Fibroblast of mammary gland (primary cell): ENCODE data around the gene WRAP73.

Experiments used
- DNase-seq: peaks from one replicate; pipeline ENCODE4 v3.0.0-alpha.2; 2010; ENCODE audit warnings: low read depth
- H3K4me3 ChIP-seq: 2 replicates; pipeline ENCODE4 v1.5.1; 2011; ENCODE audit warnings: low read depth, mild to moderate bottlenecking, low read length, moderate library complexity; ENCODE audit not compliant: control insufficient read depth
- TF ChIP-seq, protein P1 (sequence below): conservative IDR thresholded peaks from 2 replicates; pipeline ENCODE4 v1.5.1; 2011; ENCODE audit warnings: low read depth, low read length, inconsistent platforms; ENCODE audit not compliant: control insufficient read depth, insufficient read depth

Gene WRAP73

GRCh38 chr1:3594706-3595377 is 55.1 kb downstream of the WRAP73 start:
- H3K4me3 ChIP-seq = no peak overlapping the region
- TF ChIP-seq, protein P1, sequence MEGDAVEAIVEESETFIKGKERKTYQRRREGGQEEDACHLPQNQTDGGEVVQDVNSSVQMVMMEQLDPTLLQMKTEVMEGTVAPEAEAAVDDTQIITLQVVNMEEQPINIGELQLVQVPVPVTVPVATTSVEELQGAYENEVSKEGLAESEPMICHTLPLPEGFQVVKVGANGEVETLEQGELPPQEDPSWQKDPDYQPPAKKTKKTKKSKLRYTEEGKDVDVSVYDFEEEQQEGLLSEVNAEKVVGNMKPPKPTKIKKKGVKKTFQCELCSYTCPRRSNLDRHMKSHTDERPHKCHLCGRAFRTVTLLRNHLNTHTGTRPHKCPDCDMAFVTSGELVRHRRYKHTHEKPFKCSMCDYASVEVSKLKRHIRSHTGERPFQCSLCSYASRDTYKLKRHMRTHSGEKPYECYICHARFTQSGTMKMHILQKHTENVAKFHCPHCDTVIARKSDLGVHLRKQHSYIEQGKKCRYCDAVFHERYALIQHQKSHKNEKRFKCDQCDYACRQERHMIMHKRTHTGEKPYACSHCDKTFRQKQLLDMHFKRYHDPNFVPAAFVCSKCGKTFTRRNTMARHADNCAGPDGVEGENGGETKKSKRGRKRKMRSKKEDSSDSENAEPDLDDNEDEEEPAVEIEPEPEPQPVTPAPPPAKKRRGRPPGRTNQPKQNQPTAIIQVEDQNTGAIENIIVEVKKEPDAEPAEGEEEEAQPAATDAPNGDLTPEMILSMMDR = no peak
- no peak for DNase-seq

- H3K4me3 ChIP-seq = no peak overlapping the region
- TF ChIP-seq, protein P1 = no peak
- DNase-seq = no peak
Observed at GRCh38 chr1:3593745-3594144, 56.2 kb downstream of the WRAP73 start.

- TF ChIP-seq, protein P1 = no peak
- DNase-seq = no peak
- no peak overlapping the region for H3K4me3 ChIP-seq
Observed at GRCh38 chr1:3593334-3593733, 56.6 kb downstream of the WRAP73 start.

GRCh38 chr1:3590951-3591865 is 58.7 kb downstream of the WRAP73 start:
- no peak for DNase-seq
- TF ChIP-seq, protein P1 = no peak

DNA sequence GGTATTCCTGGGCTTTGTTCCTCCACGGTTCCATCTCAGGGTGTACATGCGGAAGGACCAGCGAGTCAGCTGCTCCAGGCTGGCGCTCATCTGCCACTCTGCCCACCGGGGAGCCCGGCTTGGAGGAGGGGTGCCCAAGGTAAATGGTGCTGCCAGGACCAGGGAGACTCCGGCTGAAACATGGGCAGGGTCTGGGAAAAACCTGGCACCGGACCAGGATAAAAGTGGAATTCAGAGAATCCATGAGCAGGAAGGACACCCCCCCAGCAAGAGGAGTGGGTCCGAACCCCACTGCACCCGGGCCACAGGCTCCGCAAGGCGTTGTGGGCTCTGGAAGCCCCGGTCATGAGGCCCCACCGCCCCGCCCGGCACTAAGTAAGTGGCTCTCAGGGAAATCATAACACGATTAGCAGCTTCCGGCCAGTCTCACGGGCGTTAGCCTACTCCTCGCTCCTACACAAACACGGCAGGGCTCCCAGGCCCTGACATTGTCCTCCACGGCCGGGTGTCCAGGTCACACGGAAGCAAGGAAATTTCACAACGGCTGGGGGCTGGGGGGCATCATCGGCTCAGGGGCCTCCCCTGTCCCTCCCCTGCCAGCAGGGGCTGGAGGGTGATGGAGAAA is 59.7 kb downstream of the WRAP73 start:
- TF ChIP-seq, protein P1 = no peak
- DNase-seq = no peak
- H3K4me3 ChIP-seq = no peak overlapping the region

More at GRCh38 chr1:3590951-3591865, 58.7 kb downstream of the WRAP73 start:
- no peak overlapping the region for H3K4me3 ChIP-seq

- no peak for DNase-seq
- no peak overlapping the region for H3K4me3 ChIP-seq
- TF ChIP-seq, protein P1 = no peak
Observed at GRCh38 chr1:3588395-3588794, 61.5 kb downstream of the WRAP73 start.
